HEK293 (cell line): ENCODE results near the gene RABGEF1.
"Not testable (repeated sequence)": the region's sequence is repeated elsewhere in the genome, so short reads cannot be mapped to it uniquely, and the experiment has no call there.

Experiments
- BCL11A ChIP-seq: fragments of 450-650 bp; formaldehyde crosslinking; IDR thresholded peaks from 2 replicates; pipeline ENCODE4 v1.5.1; 2016; ENCODE audit warnings: low read depth, missing biosample characterization, missing genetic modification characterization
- ZBTB21 ChIP-seq: fragments of 450-650 bp; formaldehyde crosslinking; IDR thresholded peaks from 2 replicates; pipeline ENCODE4 v1.5.1; 2017; ENCODE audit warnings: missing biosample characterization, missing genetic modification characterization
- ZNF274 ChIP-seq, 2 experiments: fragments of 200-500 bp in 1 of 2; fragments of 450-650 bp in 1 of 2; sonication (Bioruptor generic) in 1 of 2; formaldehyde crosslinking in 1 of 2; IDR thresholded peaks; 2 replicates each; pipeline versions ENCODE4 v1.5.1 to v1.6.1; 2014 to 2016; ENCODE audit warnings: borderline replicate concordance in 1 of 2, inconsistent platforms in 1 of 2, low read length in 1 of 2, missing biosample characterization in 1 of 2, missing genetic modification characterization in 1 of 2
- ZNF311 ChIP-seq: fragments of 450-650 bp; formaldehyde crosslinking; IDR thresholded peaks from 2 replicates; pipeline ENCODE4 v1.5.1; 2017; ENCODE audit warnings: missing biosample characterization, missing genetic modification characterization, borderline replicate concordance
- ZNF561 ChIP-seq: fragments of 450-650 bp; IDR thresholded peaks from 2 replicates; pipeline ENCODE4 v1.5.1; 2018; ENCODE audit warnings: missing biosample characterization, missing genetic modification characterization, borderline replicate concordance
- ZNF660 ChIP-seq: fragments of 450-650 bp; IDR thresholded peaks from 2 replicates; pipeline ENCODE4 v1.5.1; 2018; ENCODE audit warnings: missing biosample characterization, mild to moderate bottlenecking, missing genetic modification characterization
- ZNF670 ChIP-seq: fragments of 450-650 bp; formaldehyde crosslinking; IDR thresholded peaks from 2 replicates; pipeline ENCODE4 v1.5.1; 2016; ENCODE audit warnings: missing biosample characterization, missing genetic modification characterization, low read depth
- ZNF837 ChIP-seq: fragments of 450-650 bp; formaldehyde crosslinking; IDR thresholded peaks from 2 replicates; pipeline ENCODE4 v1.5.1; 2016; ENCODE audit warnings: missing biosample characterization, missing genetic modification characterization
- TF ChIP-seq, protein P1 (sequence below): fragments of 450-650 bp; formaldehyde crosslinking; IDR thresholded peaks from 2 replicates; pipeline ENCODE4 v1.5.1; 2016; ENCODE audit warnings: missing biosample characterization, missing genetic modification characterization
- TF ChIP-seq, protein P2 (sequence below): fragments of 450-650 bp; formaldehyde crosslinking; IDR thresholded peaks from 2 replicates; pipeline ENCODE4 v1.5.1; 2016; ENCODE audit warnings: missing biosample characterization, missing genetic modification characterization

DNA sequence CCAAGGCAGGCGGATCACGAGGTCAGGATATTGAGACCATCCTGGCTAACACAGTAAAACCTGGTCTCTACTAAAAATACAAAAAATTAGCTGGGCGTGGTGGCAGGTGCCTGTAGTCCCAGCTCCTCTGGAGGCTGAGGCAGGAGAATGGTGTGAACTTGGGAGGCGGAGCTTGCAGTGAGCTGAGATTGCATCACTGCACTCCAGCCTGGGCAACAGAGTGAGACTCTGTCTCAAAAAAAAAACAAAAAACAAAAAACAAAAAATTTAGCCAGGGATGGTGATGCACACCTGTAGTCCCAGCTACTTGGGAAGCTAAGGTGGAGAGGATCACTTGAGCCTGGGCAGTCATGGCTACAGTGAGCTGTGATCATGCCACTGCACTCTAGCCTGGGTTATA is 14.5 kb downstream of the RABGEF1 start:
- TF ChIP-seq, protein P1, sequence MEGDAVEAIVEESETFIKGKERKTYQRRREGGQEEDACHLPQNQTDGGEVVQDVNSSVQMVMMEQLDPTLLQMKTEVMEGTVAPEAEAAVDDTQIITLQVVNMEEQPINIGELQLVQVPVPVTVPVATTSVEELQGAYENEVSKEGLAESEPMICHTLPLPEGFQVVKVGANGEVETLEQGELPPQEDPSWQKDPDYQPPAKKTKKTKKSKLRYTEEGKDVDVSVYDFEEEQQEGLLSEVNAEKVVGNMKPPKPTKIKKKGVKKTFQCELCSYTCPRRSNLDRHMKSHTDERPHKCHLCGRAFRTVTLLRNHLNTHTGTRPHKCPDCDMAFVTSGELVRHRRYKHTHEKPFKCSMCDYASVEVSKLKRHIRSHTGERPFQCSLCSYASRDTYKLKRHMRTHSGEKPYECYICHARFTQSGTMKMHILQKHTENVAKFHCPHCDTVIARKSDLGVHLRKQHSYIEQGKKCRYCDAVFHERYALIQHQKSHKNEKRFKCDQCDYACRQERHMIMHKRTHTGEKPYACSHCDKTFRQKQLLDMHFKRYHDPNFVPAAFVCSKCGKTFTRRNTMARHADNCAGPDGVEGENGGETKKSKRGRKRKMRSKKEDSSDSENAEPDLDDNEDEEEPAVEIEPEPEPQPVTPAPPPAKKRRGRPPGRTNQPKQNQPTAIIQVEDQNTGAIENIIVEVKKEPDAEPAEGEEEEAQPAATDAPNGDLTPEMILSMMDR (tag by site-specific recombination), result not testable (repeated sequence)
- not testable (repeated sequence) for TF ChIP-seq ZNF311; ZNF660 (tag by site-specific recombination); ZNF837 (tag by site-specific recombination); ZNF561 (tag by site-specific recombination); BCL11A (tag by site-specific recombination); ZBTB21 (tag by site-specific recombination); ZNF670 (tag by site-specific recombination); ZNF274 (IDR thresholded peaks at IDR 0.05; ENCODE audit: low read length); ZNF274 (tag by site-specific recombination; IDR thresholded peaks at IDR 0.05; ENCODE audit: borderline replicate concordance)
- TF ChIP-seq, protein P2, sequence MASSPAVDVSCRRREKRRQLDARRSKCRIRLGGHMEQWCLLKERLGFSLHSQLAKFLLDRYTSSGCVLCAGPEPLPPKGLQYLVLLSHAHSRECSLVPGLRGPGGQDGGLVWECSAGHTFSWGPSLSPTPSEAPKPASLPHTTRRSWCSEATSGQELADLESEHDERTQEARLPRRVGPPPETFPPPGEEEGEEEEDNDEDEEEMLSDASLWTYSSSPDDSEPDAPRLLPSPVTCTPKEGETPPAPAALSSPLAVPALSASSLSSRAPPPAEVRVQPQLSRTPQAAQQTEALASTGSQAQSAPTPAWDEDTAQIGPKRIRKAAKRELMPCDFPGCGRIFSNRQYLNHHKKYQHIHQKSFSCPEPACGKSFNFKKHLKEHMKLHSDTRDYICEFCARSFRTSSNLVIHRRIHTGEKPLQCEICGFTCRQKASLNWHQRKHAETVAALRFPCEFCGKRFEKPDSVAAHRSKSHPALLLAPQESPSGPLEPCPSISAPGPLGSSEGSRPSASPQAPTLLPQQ, result not testable (repeated sequence)
